HL-60 (cell line): Measurements from ENCODE around the gene FCHSD2.

Source experiments
- GABPA ChIP-seq: IDR thresholded peaks from 2 replicates; pipeline ENCODE4 v1.6.1; 2012; ENCODE audit warnings: low read depth
- POLR2AphosphoS5 ChIP-seq: IDR thresholded peaks from 2 replicates; pipeline ENCODE4 v1.6.1; 2012; ENCODE audit warnings: low read depth
- TF ChIP-seq, protein P1 (sequence below): IDR thresholded peaks from one replicate; pipeline ENCODE4 v1.5.1; 2011; ENCODE audit warnings: low read length, control low read depth, inconsistent platforms; ENCODE audit not compliant: insufficient read depth

GRCh38 chr11:73024639-73025038 is 117.5 kb downstream of the FCHSD2 start:
- TF ChIP-seq, protein P1, sequence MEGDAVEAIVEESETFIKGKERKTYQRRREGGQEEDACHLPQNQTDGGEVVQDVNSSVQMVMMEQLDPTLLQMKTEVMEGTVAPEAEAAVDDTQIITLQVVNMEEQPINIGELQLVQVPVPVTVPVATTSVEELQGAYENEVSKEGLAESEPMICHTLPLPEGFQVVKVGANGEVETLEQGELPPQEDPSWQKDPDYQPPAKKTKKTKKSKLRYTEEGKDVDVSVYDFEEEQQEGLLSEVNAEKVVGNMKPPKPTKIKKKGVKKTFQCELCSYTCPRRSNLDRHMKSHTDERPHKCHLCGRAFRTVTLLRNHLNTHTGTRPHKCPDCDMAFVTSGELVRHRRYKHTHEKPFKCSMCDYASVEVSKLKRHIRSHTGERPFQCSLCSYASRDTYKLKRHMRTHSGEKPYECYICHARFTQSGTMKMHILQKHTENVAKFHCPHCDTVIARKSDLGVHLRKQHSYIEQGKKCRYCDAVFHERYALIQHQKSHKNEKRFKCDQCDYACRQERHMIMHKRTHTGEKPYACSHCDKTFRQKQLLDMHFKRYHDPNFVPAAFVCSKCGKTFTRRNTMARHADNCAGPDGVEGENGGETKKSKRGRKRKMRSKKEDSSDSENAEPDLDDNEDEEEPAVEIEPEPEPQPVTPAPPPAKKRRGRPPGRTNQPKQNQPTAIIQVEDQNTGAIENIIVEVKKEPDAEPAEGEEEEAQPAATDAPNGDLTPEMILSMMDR = no peak
- TF ChIP-seq GABPA (no peak), POLR2AphosphoS5 (no peak)
